ENCODE measurements around the gene SMOC1.

DNA sequence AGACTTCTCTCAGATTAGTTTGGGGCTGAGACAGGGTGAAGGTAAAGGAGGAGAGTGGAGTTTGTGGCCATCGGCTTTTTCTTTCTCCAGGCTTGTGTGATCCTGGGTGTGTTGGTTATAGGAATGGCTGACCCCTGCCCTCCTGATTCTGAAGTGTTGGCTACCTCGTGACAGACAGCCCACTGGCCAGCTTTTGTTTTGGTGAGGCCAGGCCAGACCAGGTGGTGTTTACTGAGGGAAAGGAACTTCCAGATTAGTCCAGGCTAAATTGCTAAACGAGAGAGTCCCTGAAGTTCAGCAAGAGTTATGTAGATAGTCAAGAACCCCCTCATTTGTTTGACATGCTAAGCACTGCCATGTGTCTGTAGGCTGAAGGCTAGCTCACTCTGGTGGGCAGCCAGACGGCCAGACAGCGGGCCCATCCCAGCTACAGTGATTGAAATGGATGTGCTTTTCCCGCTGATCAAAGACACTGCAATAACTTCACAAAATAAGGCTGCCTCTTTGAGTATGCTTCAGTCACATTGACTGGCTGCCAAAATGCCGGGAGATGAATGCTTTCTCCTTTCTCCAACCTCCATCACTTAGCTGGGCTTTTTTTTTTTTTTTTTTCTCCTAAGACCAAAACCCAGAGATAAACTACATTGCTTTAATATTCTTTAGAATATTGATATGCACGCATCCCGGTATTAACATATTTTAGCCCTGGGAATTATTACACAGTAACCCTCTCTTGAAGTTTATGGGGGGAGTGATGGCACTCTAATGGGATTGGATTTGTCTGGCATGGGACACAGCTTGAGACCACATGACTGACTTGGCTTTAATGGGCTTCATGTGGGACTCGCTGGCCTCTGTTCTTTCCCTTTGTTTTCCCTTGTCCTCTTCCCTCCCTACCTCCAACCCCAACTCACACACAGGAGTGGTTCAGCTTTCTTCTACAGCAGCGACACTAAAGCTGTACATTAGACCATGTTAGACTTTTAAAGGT, 76.9 kb downstream of the SMOC1 start:
- TF ChIP-seq, protein P1, sequence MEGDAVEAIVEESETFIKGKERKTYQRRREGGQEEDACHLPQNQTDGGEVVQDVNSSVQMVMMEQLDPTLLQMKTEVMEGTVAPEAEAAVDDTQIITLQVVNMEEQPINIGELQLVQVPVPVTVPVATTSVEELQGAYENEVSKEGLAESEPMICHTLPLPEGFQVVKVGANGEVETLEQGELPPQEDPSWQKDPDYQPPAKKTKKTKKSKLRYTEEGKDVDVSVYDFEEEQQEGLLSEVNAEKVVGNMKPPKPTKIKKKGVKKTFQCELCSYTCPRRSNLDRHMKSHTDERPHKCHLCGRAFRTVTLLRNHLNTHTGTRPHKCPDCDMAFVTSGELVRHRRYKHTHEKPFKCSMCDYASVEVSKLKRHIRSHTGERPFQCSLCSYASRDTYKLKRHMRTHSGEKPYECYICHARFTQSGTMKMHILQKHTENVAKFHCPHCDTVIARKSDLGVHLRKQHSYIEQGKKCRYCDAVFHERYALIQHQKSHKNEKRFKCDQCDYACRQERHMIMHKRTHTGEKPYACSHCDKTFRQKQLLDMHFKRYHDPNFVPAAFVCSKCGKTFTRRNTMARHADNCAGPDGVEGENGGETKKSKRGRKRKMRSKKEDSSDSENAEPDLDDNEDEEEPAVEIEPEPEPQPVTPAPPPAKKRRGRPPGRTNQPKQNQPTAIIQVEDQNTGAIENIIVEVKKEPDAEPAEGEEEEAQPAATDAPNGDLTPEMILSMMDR (IDR thresholded peaks at IDR 0.05; ENCODE audit: low read depth, low read length), result no peak
- TF ChIP-seq POLR2A (IDR thresholded peaks at IDR 0.05; ENCODE audit: extremely low read depth, insufficient read length), result no peak
- TF ChIP-seq, protein P2, sequence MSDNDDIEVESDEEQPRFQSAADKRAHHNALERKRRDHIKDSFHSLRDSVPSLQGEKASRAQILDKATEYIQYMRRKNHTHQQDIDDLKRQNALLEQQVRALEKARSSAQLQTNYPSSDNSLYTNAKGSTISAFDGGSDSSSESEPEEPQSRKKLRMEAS (IDR thresholded peaks at IDR 0.05; ENCODE audit: low read depth, low read length), result no peak
